Measurements from ENCODE around the gene INSYN1.

INSYN1 gene

GRCh38 chr15:73777741-73778140 is 24.6 kb upstream of the INSYN1 start:
- no peak for DNase-seq (ENCODE audit: low read depth in 1 of 2, low spot score in 1 of 2)

- no peak for DNase-seq (ENCODE audit: low read depth in 1 of 2, low spot score in 1 of 2)
These were observed 20.3 kb upstream of the INSYN1 start for GRCh38 chr15:73773428-73773827.

- no peak for DNase-seq (ENCODE audit: low read depth in 1 of 2, low spot score in 1 of 2)
These were observed 18.4 kb upstream of the INSYN1 start for GRCh38 chr15:73771385-73772045.

- DNase-seq (ENCODE audit: low read depth in 1 of 2, low spot score in 1 of 2), result no peak
These were observed 16.9 kb upstream of the INSYN1 start for GRCh38 chr15:73770050-73770449.

DNA sequence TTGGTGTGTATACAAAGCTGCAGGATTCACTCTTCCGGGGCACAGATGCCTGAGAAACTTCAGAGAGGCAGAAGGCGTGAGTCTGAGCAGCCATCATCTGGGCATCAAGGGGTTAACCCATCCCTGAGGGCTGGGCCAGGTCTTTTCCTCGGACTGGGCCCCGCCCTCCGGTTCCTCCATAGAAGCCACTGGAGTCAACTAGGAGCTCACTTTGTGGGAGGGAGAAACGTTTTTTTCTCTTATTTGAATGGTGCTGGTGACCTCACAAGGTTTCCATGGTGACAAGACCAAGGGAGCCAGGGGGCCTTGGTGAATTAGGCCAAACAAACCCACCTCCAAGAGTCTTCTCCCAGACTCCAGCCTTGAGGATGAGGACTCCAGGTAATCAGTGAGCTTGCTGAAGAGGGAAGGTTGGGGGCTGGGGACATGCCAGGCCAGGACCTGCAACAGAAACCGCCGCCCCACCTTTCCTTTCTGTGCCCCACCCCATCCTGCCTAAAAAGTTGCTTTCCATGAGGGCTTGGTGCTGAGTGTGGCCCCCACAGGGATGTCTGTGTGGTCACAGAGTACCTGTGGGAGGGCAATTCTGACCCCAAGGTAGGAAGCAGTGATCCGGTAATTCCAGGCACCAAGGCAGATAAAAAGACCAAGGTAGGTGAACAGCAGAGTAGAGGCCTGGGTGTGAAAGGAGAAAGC is 14.8 kb upstream of the INSYN1 start:
- no peak for DNase-seq (ENCODE audit: low read depth in 1 of 2, low spot score in 1 of 2)

- no peak for DNase-seq (ENCODE audit: low read depth in 1 of 2, low spot score in 1 of 2)
These were observed 13.4 kb upstream of the INSYN1 start for GRCh38 chr15:73766598-73766997.

DNA sequence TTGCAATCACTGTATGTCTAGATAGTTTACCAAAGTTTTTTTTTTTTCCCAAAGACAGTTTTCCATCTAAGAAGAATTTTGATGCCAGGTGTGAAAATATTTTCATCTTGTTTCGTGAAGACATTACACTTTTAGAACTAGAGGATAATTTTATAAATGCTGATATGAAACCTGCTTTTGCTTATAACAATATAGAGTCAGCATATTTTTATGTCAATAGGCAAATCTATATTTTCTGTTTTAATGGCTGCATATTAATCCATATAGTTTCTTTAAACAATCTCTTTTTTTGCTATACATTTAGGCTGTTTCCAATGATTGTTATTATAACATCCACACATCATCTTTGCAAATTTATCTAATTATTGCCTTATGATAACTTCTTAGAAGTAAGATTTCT is 12.6 kb upstream of the INSYN1 start:
- DNase-seq (ENCODE audit: low read depth in 1 of 2, low spot score in 1 of 2), result no peak

GRCh38 chr15:73763931-73764330 is 10.8 kb upstream of the INSYN1 start:
- DNase-seq (ENCODE audit: low read depth in 1 of 2, low spot score in 1 of 2), result no peak

DNA sequence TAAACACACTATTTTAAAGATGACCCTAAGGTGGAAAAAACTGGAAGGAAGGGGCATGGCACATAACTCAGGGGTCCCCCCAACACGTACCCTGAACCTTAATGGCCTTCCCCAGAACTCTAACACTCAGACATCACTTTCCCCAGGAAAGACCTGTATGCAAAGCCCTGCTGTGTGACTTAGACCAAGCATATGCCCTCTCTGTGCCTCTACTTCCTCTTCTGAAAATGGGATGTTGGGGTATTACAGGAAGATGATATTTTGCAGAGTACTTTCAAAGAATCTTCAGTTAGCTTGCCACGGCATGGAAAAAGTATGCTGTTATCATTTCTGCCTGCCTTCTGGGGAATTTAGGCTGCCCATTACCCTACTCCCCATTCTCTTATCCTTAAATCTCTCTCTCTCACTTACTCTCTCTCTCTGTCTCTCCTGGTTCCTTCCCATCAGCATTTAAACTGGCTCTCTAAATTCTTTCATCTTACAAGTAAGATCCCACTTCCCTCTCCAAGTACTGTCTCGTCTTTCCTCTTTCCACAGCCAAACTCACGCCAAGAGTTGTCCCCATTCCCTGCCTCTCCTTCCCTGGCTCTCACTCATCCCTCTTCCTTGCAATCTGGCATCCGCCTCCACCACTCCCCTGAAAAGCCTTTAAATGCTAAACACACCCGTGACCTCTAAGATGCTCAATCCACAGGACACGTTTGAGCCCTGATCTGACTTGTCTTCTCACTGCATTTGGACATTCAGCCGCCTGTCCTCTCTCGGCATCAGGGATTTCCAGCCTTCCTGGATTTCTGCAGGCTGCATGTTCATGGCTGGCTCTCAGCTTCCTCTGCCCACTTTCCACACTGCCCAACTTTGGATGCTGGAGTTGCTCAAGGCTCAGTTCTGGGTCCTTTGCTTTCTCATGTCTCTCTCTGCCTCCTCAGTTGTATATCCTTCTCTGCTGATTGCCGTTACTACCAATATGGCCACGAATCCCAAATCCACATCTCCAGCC is 7.5 kb upstream of the INSYN1 start:
- no peak for DNase-seq (ENCODE audit: low read depth in 1 of 2, low spot score in 1 of 2)

- no peak for DNase-seq (ENCODE audit: low read depth in 1 of 2, low spot score in 1 of 2)
These were observed 5.3 kb upstream of the INSYN1 start for GRCh38 chr15:73758461-73758860.

DNA sequence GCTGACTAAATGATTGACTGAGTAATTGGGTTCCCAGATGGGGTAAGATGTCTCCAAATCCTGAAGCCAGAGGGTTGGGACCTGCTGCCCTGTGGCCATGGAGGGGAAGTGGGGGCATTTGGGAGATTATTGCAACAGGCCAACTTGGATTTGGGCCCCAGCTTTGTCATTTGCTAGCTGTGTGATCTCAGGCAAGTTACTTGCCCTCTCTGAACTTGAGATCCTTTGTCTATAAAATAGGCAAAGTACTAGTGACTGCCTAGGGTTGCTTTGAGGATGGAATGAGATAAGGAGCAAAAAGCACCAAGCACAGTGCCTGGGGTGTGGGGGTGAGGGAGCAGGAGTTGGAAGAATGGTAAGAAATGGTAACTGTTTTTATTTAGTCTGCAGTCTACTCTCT is 4.4 kb upstream of the INSYN1 start:
- DNase-seq (ENCODE audit: low read depth in 1 of 2, low spot score in 1 of 2), result no peak

- DNase-seq (ENCODE audit: low read depth in 1 of 2, low spot score in 1 of 2), result no peak
These were observed 3.9 kb upstream of the INSYN1 start for GRCh38 chr15:73756947-73757513.

DNA sequence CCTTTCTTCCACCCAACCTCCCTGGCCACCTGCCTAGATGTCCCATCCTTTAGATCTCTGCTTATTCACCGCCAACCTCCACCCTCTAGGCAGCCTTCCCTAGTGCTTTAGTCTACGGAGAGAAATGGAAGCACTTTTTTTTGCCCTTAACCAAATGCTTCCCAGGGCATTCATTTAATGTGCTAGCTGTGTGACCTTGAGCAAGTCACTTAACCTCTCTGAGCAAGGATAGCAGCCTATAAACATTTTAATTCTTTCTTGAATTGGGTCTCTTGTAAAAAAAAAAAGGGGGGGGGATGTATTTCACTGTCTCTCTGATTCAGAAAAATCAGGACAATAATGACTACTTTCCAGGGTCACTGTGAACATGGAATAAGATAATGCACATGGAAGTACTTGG is 3.2 kb upstream of the INSYN1 start:
- no peak for DNase-seq (ENCODE audit: low read depth in 1 of 2, low spot score in 1 of 2)

GRCh38 chr15:73755946-73756345 is 2.8 kb upstream of the INSYN1 start:
- DNase-seq (ENCODE audit: low read depth in 1 of 2, low spot score in 1 of 2), result no peak

GRCh38 chr15:73755481-73755880 is 2.3 kb upstream of the INSYN1 start:
- DNase-seq (ENCODE audit: low read depth in 1 of 2, low spot score in 1 of 2), result no peak

GRCh38 chr15:73754461-73754860 is 1.3 kb upstream of the INSYN1 start:
- DNase-seq (ENCODE audit: low read depth in 1 of 2, low spot score in 1 of 2), result no peak

GRCh38 chr15:73752806-73753193 is 351 bp downstream of the INSYN1 start:
- no peak for DNase-seq (ENCODE audit: low read depth in 1 of 2, low spot score in 1 of 2)

DNA sequence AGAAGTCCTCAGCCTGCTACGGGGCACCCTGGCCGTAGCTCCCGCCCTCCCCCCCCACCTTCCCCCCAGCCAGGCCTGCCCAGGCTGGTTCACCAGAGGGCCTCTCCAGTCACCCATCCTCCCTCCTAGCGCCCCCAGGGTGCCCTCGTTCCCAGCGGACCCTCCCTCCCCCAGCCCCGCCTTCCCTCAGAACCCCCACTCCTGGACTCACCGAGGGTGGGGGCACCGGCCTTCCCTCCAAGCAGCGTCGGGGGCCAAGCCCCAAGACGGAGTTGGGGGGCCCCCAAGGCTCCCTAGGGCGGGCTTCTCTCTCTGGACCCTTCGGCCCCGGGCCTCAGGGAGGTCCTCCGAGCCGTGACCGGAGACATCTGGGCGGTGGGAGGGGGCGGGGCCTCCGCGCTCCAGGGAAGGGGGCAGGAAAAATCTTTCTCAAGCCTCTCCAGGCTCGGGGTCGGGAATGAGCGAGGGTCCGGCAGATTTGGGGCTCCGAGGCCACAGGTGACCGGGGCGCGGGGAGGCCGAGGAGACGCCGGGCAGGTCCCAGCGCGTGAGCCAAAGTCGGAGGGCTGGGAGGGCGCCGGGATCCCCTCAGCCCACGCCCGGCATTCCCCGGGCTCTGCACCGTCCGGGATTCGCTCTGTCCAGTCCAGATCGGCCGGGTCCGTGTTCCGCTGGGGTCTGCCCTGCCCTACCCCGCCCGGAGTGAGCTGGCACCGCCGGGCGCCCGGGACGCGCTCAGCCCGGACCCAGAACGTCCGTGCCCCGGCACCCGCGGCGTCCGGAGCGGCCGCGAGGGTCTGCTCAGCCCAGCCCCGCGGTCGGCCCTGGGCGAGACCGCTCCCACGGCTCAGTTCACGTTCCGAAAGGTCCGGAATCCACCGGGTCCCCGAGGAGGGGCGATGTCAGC is 999 bp downstream of the INSYN1 start:
- no peak for DNase-seq (ENCODE audit: low read depth in 1 of 2, low spot score in 1 of 2)

- DNase-seq (ENCODE audit: low read depth in 1 of 2, low spot score in 1 of 2), result no peak
These were observed 1.6 kb downstream of the INSYN1 start for GRCh38 chr15:73751511-73751898.

- DNase-seq (ENCODE audit: low read depth in 1 of 2, low spot score in 1 of 2), result no peak
These were observed 2.2 kb downstream of the INSYN1 start for GRCh38 chr15:73750951-73751350.

Data from stimulated activated CD4-positive, alpha-beta T cell treated with anti-CD3 and anti-CD28 coated beads, Interleukin-15, amount 100 ng/mL, for 1 hour (primary cell).